ENCODE measurements around the gene PAX6. TPM values are rescaled to one million over a fixed set of nuclear protein-coding genes. Genes with fewer than 3 reads are reported as not detected.

The PAX6 gene
- total RNA-seq, 4 donors from 2014 or later = 0.46 TPM; not detected in 3

GRCh38 chr11:31797190-31798056 lies 13.7 kb downstream of the PAX6 start:
- no peak for DNase-seq (ENCODE audit: low spot score)
- TF ChIP-seq, protein P1, sequence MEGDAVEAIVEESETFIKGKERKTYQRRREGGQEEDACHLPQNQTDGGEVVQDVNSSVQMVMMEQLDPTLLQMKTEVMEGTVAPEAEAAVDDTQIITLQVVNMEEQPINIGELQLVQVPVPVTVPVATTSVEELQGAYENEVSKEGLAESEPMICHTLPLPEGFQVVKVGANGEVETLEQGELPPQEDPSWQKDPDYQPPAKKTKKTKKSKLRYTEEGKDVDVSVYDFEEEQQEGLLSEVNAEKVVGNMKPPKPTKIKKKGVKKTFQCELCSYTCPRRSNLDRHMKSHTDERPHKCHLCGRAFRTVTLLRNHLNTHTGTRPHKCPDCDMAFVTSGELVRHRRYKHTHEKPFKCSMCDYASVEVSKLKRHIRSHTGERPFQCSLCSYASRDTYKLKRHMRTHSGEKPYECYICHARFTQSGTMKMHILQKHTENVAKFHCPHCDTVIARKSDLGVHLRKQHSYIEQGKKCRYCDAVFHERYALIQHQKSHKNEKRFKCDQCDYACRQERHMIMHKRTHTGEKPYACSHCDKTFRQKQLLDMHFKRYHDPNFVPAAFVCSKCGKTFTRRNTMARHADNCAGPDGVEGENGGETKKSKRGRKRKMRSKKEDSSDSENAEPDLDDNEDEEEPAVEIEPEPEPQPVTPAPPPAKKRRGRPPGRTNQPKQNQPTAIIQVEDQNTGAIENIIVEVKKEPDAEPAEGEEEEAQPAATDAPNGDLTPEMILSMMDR (IDR thresholded peaks at IDR 0.05) = no peak
- no peak for ATAC-seq (ENCODE audit: low FRiP score)

- ATAC-seq (ENCODE audit: low FRiP score) = no peak
- DNase-seq (ENCODE audit: low spot score) = no peak
- TF ChIP-seq, protein P1 (IDR thresholded peaks at IDR 0.05) = no peak
Observed at GRCh38 chr11:31796499-31797189, 14.5 kb downstream of the PAX6 start.

GRCh38 chr11:31795706-31796498 lies 15.2 kb downstream of the PAX6 start:
- DNase-seq (ENCODE audit: low spot score) = no peak
- ATAC-seq (ENCODE audit: low FRiP score) = no peak
- TF ChIP-seq, protein P1 (IDR thresholded peaks at IDR 0.05) = no peak

- ATAC-seq (ENCODE audit: low FRiP score) = no peak
- TF ChIP-seq, protein P1 (IDR thresholded peaks at IDR 0.05) = no peak
- DNase-seq (ENCODE audit: low spot score) = no peak
Observed at GRCh38 chr11:31794548-31794947, 16.6 kb downstream of the PAX6 start.

DNA sequence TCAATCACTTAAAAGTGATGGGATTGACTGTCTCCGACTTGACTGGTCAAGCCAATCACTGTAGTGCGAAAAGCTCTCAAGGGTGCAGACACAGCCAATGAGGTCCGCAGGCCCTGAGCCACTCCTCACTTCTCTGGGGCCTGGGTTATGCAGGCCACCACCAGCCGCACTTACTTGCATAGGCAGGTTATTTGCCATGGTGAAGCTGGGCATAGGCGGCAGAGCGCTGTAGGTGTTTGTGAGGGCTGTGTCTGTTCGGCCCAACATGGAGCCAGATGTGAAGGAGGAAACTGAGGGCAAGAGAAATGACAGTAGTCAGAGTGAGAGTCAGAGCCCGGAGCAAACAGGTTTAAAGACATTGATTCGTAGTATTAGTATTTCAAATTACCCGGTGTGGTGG lies 17.9 kb downstream of the PAX6 start:
- ATAC-seq (ENCODE audit: low FRiP score) (no peak), DNase-seq (ENCODE audit: low spot score) (no peak)
- TF ChIP-seq, protein P1 (IDR thresholded peaks at IDR 0.05) = no peak

DNA sequence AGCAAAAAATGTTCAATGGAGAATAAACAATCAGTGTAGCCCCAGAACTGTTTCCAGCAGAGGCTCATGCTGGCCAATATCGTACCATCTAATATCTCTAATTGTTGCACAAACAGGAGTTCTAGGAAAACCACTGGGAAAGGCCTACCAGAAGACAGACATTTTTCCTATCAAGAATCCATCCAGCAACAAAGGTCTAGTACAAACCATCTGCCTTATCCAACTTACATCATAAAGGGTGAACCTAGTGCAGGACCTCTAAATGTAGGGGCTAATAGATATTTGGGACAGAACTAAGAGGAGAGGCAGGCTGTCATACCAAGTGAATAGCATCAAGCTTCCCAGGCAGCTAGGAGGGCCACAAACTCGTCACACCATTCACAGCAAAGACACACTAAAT lies 18.7 kb downstream of the PAX6 start:
- TF ChIP-seq, protein P1 (IDR thresholded peaks at IDR 0.05) = no peak
- ATAC-seq (ENCODE audit: low FRiP score) (no peak), DNase-seq (ENCODE audit: low spot score) (no peak)
